Coronary artery (tissue), 2 donors: ENCODE measurements around the gene SPSB1.

Experiments
- DNase-seq: peaks from one replicate; pipeline ENCODE4 v3.0.0-alpha.2; 2017; ENCODE audit warnings: low spot score
- H3K27ac ChIP-seq, 2 donors: fragments of 200-600 bp; sonication (generic); one replicate each; pipeline ENCODE4 v1.5.1; 2016 to 2019
- H3K4me3 ChIP-seq: fragments of 200-600 bp; sonication (generic); 2 replicates; pipeline ENCODE4 v1.5.1; 2016; ENCODE audit warnings: mild to moderate bottlenecking, moderate library complexity
- CTCF ChIP-seq: fragments of 200-600 bp; sonication (generic); IDR thresholded peaks from one replicate; pipeline ENCODE4 v1.5.1; 2019; ENCODE audit warnings: antibody characterized with exemption

Gene SPSB1

GRCh38 chr1:9356829-9357466 lies 64.3 kb downstream of the SPSB1 start:
- no peak for DNase-seq
- TF ChIP-seq CTCF: no peak
- no peak overlapping the region for H3K4me3 ChIP-seq
- H3K27ac ChIP-seq: no peak overlapping the region

GRCh38 chr1:9357958-9358357 lies 65.3 kb downstream of the SPSB1 start:
- no peak for DNase-seq
- Histone ChIP-seq H3K4me3 (no peak overlapping the region), H3K27ac (peak overlapping the region in 1 of 2 donors; percentile 20)
- no peak for TF ChIP-seq CTCF

GRCh38 chr1:9360371-9361064 lies 67.8 kb downstream of the SPSB1 start:
- DNase-seq: no peak
- peak overlapping the region in 1 of 2 donors; percentile 11 for H3K27ac ChIP-seq
- no peak overlapping the region for H3K4me3 ChIP-seq
- TF ChIP-seq CTCF: no peak

- H3K27ac ChIP-seq: peak overlapping the region; percentile 42 to 58
- no peak for DNase-seq
- TF ChIP-seq CTCF: no peak
- peak overlapping the region; percentile 24 for H3K4me3 ChIP-seq
Measured at GRCh38 chr1:9361630-9362260, 69.1 kb downstream of the SPSB1 start.

GRCh38 chr1:9362488-9362887 lies 69.8 kb downstream of the SPSB1 start:
- Histone ChIP-seq H3K4me3 (no peak overlapping the region), H3K27ac (peak overlapping the region in 1 of 2 donors; percentile 58)
- DNase-seq: no peak
- no peak for TF ChIP-seq CTCF

- H3K4me3 ChIP-seq: no peak overlapping the region
- no peak for DNase-seq
Measured at GRCh38 chr1:9363061-9363471, 70.4 kb downstream of the SPSB1 start.

More at GRCh38 chr1:9363061-9363471, 70.4 kb downstream of the SPSB1 start:
- peak overlapping the region in 1 of 2 donors; percentile 58 for H3K27ac ChIP-seq
- TF ChIP-seq CTCF: no peak
